Measurements from ENCODE around the gene ZNF398. TPM values are rescaled to one million over a fixed set of nuclear protein-coding genes. Genes with fewer than 3 reads are reported as not detected.

Gene ZNF398
- total and polyA plus RNA-seq, 2 of the 13 experiments (the other 11 are each of a cell fraction or from before 2014, with no cell fraction given), result 3.0 to 8.9 TPM

GRCh38 chr7:149147072-149147751, at the start of gene ZNF398 (continued):
- TF ChIP-seq LBX2 (CRISPR knock-in tag; IDR thresholded peaks at IDR 0.05; ENCODE audit: borderline replicate concordance) (no peak), ELF3 (CRISPR knock-in tag; IDR thresholded peaks at IDR 0.05) (no peak), ZNF101 (CRISPR knock-in tag; IDR thresholded peaks at IDR 0.05; ENCODE audit: borderline replicate concordance, low read depth) (no peak), KLF12 (CRISPR knock-in tag; IDR thresholded peaks at IDR 0.05; ENCODE audit: borderline replicate concordance) (no peak; the same call in 1 of the 2 replicates), ZNF768 (CRISPR knock-in tag; IDR thresholded peaks at IDR 0.05) (no peak), EZH2 (conservative IDR thresholded peaks at IDR 0.05; ENCODE audit: low read depth, low read length) (no peak), ARNTL (CRISPR knock-in tag; IDR thresholded peaks at IDR 0.05) (no peak), ZBTB37 (CRISPR knock-in tag; IDR thresholded peaks at IDR 0.05) (no peak), ZNF260 (CRISPR knock-in tag; IDR thresholded peaks at IDR 0.05; ENCODE audit: borderline replicate concordance, low read depth) (no peak), ZNF513 (CRISPR knock-in tag; conservative IDR thresholded peaks at IDR 0.05) (no peak), ZNF326 (CRISPR knock-in tag; IDR thresholded peaks at IDR 0.05; ENCODE audit: borderline replicate concordance) (no peak), PRDM10 (CRISPR knock-in tag; IDR thresholded peaks at IDR 0.05; ENCODE audit: low read depth) (no peak), ZNF740 (CRISPR knock-in tag; IDR thresholded peaks at IDR 0.05) (0 out of 2 replicates have a peak, but pooled peaks have one; percentile 16), THAP11 (CRISPR knock-in tag; IDR thresholded peaks at IDR 0.05) (peak; percentile 63; the same call in 1 of the 2 replicates), ARID2 (CRISPR knock-in tag; IDR thresholded peaks at IDR 0.05; ENCODE audit: borderline replicate concordance) (no peak), RCOR2 (CRISPR knock-in tag; IDR thresholded peaks at IDR 0.05) (no peak), ARID3A (IDR thresholded peaks at IDR 0.05; ENCODE audit: low read depth, low read length) (no peak), ZFY (CRISPR knock-in tag; IDR thresholded peaks at IDR 0.05) (peak; percentile 97), SOX5 (CRISPR knock-in tag; IDR thresholded peaks at IDR 0.05; ENCODE audit: borderline replicate concordance) (no peak), HDAC6 (IDR thresholded peaks at IDR 0.05; ENCODE audit: low read depth, low read length) (no peak), ZNF138 (CRISPR knock-in tag; IDR thresholded peaks at IDR 0.05; ENCODE audit: low read depth) (0 out of 2 replicates have a peak, but pooled peaks have one; percentile 41)
